ENCODE data around the gene RASSF3.
"Not testable (repeated sequence)": the region's sequence is repeated elsewhere in the genome, so short reads cannot be mapped to it uniquely, and the experiment has no call there.

Gene RASSF3

GRCh38 chr12:64631197-64631596 lies 20.9 kb downstream of the RASSF3 start:
- DNase-seq, result no peak

GRCh38 chr12:64633011-64633939 lies 23.0 kb downstream of the RASSF3 start:
- DNase-seq, result no peak

- peak in 1 of 51 donors; percentile 3 for DNase-seq
These were observed 23.6 kb downstream of the RASSF3 start for GRCh38 chr12:64633940-64634337.

DNA sequence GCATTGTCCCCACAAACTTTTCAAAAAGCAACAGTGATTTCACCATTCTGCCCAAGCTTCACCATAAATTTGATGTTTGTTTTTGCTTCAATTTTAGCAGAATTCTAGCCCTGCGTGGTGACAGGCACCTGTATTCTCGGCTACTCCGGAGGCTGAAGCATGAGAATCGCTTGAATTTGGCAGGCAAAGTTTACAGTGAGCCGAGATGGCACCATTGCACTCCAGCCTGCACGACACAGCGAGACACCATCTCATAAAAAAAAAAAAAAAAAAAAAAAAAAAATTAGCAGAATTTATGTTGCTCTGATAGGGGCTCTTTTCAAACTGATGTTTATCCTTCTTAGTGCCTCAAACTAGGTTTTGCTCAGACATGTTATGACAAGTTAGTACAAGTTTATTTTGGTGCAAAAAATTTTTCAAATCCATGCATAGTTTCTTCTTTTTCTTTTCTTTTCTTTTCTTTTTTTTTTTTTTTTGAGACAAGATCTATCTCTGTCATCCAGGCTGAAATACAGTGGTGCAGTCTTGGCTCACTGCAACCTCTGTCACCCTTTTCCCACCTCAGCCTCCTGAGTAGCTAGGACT lies 24.3 kb downstream of the RASSF3 start:
- DNase-seq, result no peak

DNA sequence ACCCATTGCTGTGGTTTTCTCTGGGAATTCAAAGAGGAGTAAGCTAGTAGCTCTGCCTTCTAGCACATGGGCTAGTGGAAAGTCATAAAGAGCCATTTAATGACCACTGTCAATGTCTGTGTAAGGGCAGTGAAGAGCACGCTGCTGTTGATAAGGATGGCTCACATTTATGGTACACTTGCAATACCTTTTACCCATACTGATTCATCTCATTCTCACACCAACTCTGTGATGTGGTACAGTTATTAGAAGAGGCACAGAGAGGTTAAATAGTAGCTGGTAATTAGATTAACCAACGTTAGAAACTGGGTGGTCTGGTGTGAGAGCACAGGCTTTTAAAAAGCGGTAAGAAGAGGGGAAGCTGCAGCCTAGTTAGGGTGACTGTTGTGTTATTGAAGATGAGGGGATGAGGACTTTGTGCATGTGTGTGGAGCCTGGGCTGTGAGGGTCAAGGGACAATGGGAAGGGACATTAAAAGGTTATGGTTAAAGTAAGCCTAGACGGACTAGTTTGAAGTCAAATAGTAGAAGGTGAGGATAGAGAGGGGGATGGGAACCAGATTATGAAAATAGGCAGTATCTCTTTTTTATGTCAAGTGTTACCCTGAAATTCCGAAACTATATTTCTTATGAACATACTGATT lies 25.2 kb downstream of the RASSF3 start:
- no peak for DNase-seq

- no peak for DNase-seq
These were observed 26.6 kb downstream of the RASSF3 start for GRCh38 chr12:64636856-64637255.

DNA sequence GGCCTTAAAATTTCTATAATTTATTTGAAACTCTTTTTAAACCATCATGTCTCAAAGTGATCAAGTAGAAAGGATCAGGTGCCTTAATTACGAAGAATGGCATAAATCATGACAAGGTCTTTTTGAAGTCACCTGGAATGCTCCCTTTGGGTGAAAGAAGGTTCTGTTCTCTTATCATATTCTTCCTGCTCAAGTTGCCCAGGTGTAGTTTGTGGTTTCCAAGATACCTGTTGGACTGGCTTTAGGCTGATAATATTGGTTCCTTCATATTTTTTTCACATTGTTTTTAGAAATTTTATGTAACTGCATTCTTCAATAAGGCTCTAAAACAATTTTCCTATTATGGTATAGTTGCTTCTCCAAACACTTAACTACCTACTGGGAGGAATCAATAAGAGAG lies 29.2 kb downstream of the RASSF3 start:
- no peak for DNase-seq

DNA sequence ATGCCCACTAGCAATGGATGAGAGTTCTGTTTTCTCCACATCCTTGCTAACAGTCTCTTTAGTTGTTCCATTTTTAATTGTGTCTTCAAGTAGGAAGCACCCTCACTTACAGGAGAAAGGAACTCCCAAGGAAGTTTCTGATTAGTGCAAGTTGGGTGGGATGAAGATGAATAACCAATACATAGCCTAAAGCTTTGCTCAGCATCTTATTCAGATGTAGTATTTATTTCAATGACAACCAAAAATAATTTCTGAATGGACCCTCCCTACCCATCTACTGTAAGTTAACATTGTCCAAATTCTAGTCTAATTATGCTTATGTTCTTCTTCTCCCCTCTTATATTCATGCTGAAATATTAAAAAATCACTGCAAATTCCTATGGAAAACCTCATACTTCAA lies 36.0 kb downstream of the RASSF3 start:
- DNase-seq, result no peak

DNA sequence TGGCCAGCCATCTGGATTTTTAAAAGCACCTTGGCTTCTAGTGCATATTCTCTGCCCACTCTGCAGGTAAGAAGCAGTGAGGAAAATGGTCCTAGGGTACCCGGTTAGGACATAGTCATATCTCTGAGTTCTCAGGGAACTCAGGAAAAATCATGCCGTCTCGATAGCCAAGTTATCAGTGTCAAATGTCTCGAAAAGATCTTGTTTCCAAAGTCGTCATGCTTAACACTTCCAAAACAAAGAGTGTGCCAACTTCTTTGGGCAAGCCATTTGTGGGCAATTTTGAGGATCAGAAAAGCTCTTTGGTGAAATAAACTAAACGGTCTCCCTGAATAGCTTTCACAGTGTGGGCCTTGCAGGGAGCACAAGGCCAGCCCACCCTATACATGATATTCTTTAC lies 39.2 kb downstream of the RASSF3 start:
- no peak for DNase-seq

- DNase-seq, result no peak
These were observed 40.5 kb downstream of the RASSF3 start for GRCh38 chr12:64650762-64651161.

- no peak for DNase-seq
These were observed 42.1 kb downstream of the RASSF3 start for GRCh38 chr12:64652346-64652745.

GRCh38 chr12:64653123-64653522 lies 42.8 kb downstream of the RASSF3 start:
- DNase-seq, result no peak

- not testable (repeated sequence) for DNase-seq
These were observed 43.6 kb downstream of the RASSF3 start for GRCh38 chr12:64653907-64654306.

GRCh38 chr12:64655141-64655540 lies 44.8 kb downstream of the RASSF3 start:
- no peak for DNase-seq

GRCh38 chr12:64656429-64656828 lies 46.1 kb downstream of the RASSF3 start:
- DNase-seq, result no peak

GRCh38 chr12:64658892-64659481 lies 48.7 kb downstream of the RASSF3 start:
- DNase-seq, result no peak

- DNase-seq, result no peak
These were observed 50.1 kb downstream of the RASSF3 start for GRCh38 chr12:64660237-64661018.

DNA sequence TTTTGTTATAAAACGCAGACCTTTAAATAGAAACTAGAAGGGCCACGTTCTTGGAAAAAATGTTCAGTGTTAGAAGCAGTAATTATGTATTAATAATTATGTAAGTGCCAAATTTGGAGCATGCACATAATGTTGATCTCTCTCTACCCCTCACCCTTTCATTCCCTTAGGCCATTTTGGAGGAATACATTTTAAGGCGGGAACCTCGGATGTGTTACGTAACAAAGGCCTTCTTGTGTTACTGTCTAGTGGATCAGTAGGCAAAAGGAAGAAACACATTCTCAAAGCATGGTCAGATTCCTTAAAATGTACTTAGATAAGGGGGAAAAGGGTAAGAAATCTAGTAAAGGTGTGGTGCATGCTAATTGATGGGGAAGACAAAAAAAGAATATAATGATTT lies 52.7 kb downstream of the RASSF3 start:
- no peak for DNase-seq

GRCh38 chr12:64665514-64665913 lies 55.2 kb downstream of the RASSF3 start:
- no peak for DNase-seq

GRCh38 chr12:64666054-64666914 lies 56.0 kb downstream of the RASSF3 start:
- DNase-seq, result no peak

Measured in hypothalamus (tissue), 51 donors.